Fibroblast of lung (primary cell): ENCODE results near the gene ZNF581.

Experiments used
- CTCF ChIP-seq, 2 donors: IDR thresholded peaks in 1 of 2; conservative IDR thresholded peaks in 1 of 2; 1 replicate in 1 of 2; 2 replicates in 1 of 2; pipeline ENCODE4 v1.5.1; 2011 to 2012; ENCODE audit warnings: low read length in 2 of 2, control low read depth in 1 of 2, inconsistent platforms in 1 of 2, low read depth in 1 of 2, mild to moderate bottlenecking in 1 of 2
- EZH2 ChIP-seq: IDR thresholded peaks from 2 replicates; pipeline ENCODE4 v1.5.1; 2012; ENCODE audit warnings: low read length, control low read depth, mild to moderate bottlenecking; ENCODE audit errors: missing control alignments

- TF ChIP-seq CTCF (conservative IDR thresholded peaks at IDR 0.05 in 1 of 2, IDR thresholded peaks at IDR 0.05 in 1 of 2; ENCODE audit: low read depth in 1 of 2, low read length in 2 of 2), result no peak
- no peak for TF ChIP-seq EZH2
Observed at GRCh38 chr19:55666343-55667005, 23.0 kb downstream of the ZNF581 start.
